GM19455 (cell line): ENCODE results near the gene TMIE.
"Not testable (repeated sequence)": the region's sequence is repeated elsewhere in the genome, so short reads cannot be mapped to it uniquely, and the experiment has no call there.

Experiments
- ATAC-seq: cut with Tn5 transposase; IDR thresholded peaks from one replicate; pipeline ENCODE4 v1.9.1; 2021; ENCODE audit not compliant: unreplicated experiment

The TMIE gene

GRCh38 chr3:46682974-46683373 lies 18.2 kb upstream of the TMIE start:
- ATAC-seq = no peak

GRCh38 chr3:46684891-46685290 lies 16.3 kb upstream of the TMIE start:
- no peak for ATAC-seq

GRCh38 chr3:46685446-46685845 lies 15.7 kb upstream of the TMIE start:
- ATAC-seq = no peak

- ATAC-seq = no peak
Observed at GRCh38 chr3:46690798-46691197, 10.4 kb upstream of the TMIE start.

GRCh38 chr3:46692566-46692990 lies 8.6 kb upstream of the TMIE start:
- ATAC-seq = no peak

- ATAC-seq = no peak
Observed at GRCh38 chr3:46693038-46693891, 7.9 kb upstream of the TMIE start, which contains the start of gene ALS2CL. Gene ALS2CL, minus strand, starts transcription at chr3:46693679. Its CDS starts 4,239 bp downstream, at chr3:46689440.

- no peak for ATAC-seq
Observed at GRCh38 chr3:46693892-46694226, 7.3 kb upstream of the TMIE start.

GRCh38 chr3:46694520-46694919 lies 6.7 kb upstream of the TMIE start:
- no peak for ATAC-seq

- no peak for ATAC-seq
Observed at GRCh38 chr3:46695177-46695961, 5.8 kb upstream of the TMIE start.

GRCh38 chr3:46695962-46696894 lies 5.0 kb upstream of the TMIE start:
- ATAC-seq = no peak

GRCh38 chr3:46699676-46700523 lies 1.3 kb upstream of the TMIE start:
- ATAC-seq = no peak

GRCh38 chr3:46700772-46701171 lies 420 bp upstream of the TMIE start:
- ATAC-seq = no peak

- no peak for ATAC-seq
Observed at GRCh38 chr3:46702246-46703012, 1.2 kb downstream of the TMIE start.

- ATAC-seq = no peak
Observed at GRCh38 chr3:46703013-46703520, 1.9 kb downstream of the TMIE start.

- ATAC-seq = not testable (repeated sequence)
Observed at GRCh38 chr3:46704346-46704745, 3.2 kb downstream of the TMIE start.

- ATAC-seq = no peak
Observed at GRCh38 chr3:46705022-46705530, 3.9 kb downstream of the TMIE start.

GRCh38 chr3:46705751-46706552 lies 4.8 kb downstream of the TMIE start:
- ATAC-seq = no peak
